Activated CD4-positive, CD25-positive, alpha-beta regulatory T cell treated with anti-CD3 and anti-CD28 coated beads, Interleukin-2, amount 50 U/mL, for 72 hours (primary cell): ENCODE results near the gene TRAK2.
A peak's percentile ranks its signal among the peaks of the same experiment; 100 is the strongest.
"Not testable (repeated sequence)": the region's sequence is repeated elsewhere in the genome, so short reads cannot be mapped to it uniquely, and the experiment has no call there.

Source experiments
- DNase-seq: peaks from one replicate; pipeline ENCODE4 v3.0.0; 2021

TRAK2 gene

GRCh38 chr2:201451292-201452057, at the start of gene TRAK2, which contains the start of gene STRADB:
Gene TRAK2, minus strand, starts transcription at chr2:201451458. Its CDS starts 30,951 bp downstream, at chr2:201420507.
Gene STRADB, plus strand, starts transcription at chr2:201451740. Its CDS starts 3,101 bp downstream, at chr2:201454841.
- peak; percentile 89 for DNase-seq

- DNase-seq, result no peak
These were observed 49.3 kb upstream of the TRAK2 start for GRCh38 chr2:201500534-201500933.

GRCh38 chr2:201496785-201497184, 45.5 kb upstream of the TRAK2 start:
- no peak for DNase-seq

GRCh38 chr2:201490291-201490690, 39.0 kb upstream of the TRAK2 start:
- DNase-seq, result no peak

- no peak for DNase-seq
These were observed 33.5 kb upstream of the TRAK2 start for GRCh38 chr2:201484805-201485204.

- DNase-seq, result not testable (repeated sequence)
These were observed 32.5 kb upstream of the TRAK2 start for GRCh38 chr2:201483758-201484157.

GRCh38 chr2:201483342-201483741, 32.1 kb upstream of the TRAK2 start:
- DNase-seq, result no peak

- DNase-seq, result no peak
These were observed 31.3 kb upstream of the TRAK2 start for GRCh38 chr2:201482543-201482942.

GRCh38 chr2:201472411-201472810, 21.2 kb upstream of the TRAK2 start:
- DNase-seq, result no peak

GRCh38 chr2:201471732-201472393, 20.6 kb upstream of the TRAK2 start:
- DNase-seq, result no peak

GRCh38 chr2:201470821-201471731, 19.8 kb upstream of the TRAK2 start:
- DNase-seq, result no peak

GRCh38 chr2:201467666-201468065, 16.4 kb upstream of the TRAK2 start:
- no peak for DNase-seq

- no peak for DNase-seq
These were observed 14.9 kb upstream of the TRAK2 start for GRCh38 chr2:201466050-201466675.

- DNase-seq, result no peak
These were observed 14.3 kb upstream of the TRAK2 start for GRCh38 chr2:201465524-201465971.

- DNase-seq, result no peak
These were observed 13.3 kb upstream of the TRAK2 start for GRCh38 chr2:201464547-201464946.

- no peak for DNase-seq
These were observed 9.3 kb upstream of the TRAK2 start for GRCh38 chr2:201460532-201460931.

- no peak for DNase-seq
These were observed 7.1 kb upstream of the TRAK2 start for GRCh38 chr2:201458381-201458780.

- no peak for DNase-seq
These were observed 1.8 kb upstream of the TRAK2 start for GRCh38 chr2:201452922-201453643.

- no peak for DNase-seq
These were observed 1.0 kb upstream of the TRAK2 start for GRCh38 chr2:201452058-201452921.

GRCh38 chr2:201450954-201451291, 335 bp downstream of the TRAK2 start:
- DNase-seq, result no peak

- DNase-seq, result no peak
These were observed 2.6 kb downstream of the TRAK2 start for GRCh38 chr2:201448701-201449100.
